Non-pigmented ciliary epithelial cell (primary cell): ENCODE measurements around the gene TRIM67.

Experiments used
- DNase-seq: peaks from one replicate; pipeline ENCODE4 v3.0.0-alpha.2; 2010; ENCODE audit warnings: low read depth

Gene TRIM67

DNA sequence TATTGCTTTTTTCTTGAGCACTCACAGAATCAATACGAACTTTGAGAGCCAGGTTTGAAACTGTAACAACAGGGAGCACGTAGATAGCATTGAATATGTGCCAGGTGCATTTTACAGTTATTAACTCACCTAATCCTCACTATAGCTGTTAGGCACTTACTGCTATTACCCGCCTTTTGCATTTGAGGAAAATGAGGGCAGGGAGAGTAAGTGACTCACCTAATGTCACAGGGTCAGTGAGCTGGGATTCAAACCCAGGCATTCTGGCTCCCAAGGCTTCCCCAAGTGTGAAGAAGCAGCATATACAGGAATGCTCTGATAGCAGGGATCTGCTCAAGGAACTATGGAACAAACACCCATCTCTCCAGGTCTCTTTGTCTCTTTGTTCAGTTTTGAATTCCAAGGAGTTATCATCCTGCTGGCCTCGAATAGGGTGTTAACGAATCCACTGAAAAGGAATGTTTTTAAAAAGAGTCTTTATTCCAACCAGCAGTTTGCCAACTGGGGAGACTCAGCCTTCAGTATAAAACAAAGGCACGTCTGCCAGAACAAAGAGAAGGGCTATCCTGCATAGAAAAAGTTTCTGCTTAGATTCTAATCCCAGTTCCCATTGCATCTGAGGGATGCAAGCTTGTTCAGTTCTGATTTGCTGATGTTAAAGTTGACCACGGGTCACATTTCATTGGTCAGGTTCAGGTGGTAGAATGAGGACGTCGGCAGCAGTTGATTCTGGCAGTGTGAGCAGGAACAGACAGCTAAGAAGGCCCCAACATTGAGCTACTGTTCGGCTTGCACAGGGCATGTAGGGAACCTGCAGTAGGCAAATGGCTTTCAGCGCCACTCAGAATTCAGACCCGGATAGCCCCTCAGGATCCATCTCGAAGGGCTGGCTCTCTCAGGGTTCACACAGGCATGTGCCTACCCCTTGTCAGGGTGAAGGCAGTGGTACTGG, 22.1 kb downstream of the TRIM67 start:
- no peak for DNase-seq

DNA sequence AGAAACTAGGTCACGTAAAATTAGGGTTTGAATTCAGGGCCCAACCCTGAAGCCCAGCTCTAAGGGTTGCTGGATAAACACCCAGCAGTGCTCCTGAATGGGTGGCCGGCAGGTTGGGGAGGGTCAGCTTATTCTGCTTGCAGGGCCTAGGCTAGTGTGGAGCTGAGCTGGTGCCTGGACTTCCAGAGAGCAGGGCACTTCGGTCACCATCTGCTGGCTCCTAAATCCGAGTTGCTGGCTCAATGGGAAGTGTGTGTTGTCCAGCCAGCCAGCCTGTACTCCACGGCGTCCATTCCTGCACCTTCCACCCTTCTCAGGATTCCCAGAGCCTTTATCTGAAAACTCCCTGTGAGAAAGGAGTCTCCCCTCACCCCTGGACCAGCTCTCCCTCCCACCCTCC, 23.0 kb downstream of the TRIM67 start:
- no peak for DNase-seq

GRCh38 chr1:231185391-231185790, 23.5 kb downstream of the TRIM67 start:
- DNase-seq, result no peak

DNA sequence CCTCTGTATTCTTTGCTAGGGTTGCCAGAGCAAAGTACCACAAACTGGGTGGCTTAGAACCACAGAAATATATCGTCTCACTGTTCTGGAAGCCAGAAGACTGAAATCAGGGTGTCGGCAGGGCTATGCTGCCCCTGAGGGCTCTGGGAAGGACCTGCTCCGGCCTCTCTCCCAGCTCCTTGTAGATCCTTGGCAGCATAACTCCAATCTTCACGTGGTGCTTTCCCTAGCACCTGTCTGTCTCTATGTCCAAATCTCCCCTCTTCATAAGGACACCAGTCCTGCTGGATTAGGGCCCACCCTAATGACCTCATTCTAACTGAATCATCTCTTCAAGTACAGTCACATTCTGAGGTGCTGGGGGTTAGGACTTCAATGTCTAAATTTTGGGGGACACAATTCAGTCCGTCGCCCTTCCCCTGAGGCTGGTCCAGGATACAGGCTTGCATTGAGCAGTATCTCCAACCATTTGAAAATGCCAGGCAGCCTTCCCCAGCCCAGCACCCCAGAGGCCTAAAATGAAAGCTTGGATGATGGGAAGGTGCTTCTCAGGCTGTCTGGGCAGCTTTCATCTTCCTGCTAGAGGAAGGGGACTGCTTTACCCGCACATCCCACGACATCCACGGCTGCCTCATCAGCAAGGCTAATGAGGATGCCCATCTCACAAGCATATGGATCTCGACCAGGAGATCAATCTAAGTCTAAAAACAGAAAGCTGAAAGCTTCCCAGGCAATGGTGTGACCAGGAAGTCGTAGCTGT, 24.7 kb downstream of the TRIM67 start:
- no peak for DNase-seq

DNA sequence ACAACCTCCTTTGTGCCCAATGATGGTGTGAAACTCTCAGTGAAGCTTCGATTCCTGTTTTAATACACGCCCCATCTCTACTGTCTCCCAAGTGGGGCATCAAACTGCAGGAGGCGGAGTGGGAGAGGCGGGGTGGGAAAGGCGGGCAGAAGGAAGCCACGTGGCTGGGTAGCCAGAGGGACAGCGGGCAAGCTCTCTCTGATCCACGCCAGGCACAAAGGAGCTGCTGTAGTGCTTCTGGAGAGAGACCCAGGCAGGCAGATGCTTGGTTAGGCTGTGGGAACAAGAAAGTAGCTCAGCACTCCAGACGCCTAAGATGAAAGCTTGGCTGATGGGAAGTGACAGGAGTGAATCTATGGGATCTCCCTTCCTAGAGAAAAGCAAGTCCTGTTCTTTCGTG, 25.7 kb downstream of the TRIM67 start:
- no peak for DNase-seq

DNA sequence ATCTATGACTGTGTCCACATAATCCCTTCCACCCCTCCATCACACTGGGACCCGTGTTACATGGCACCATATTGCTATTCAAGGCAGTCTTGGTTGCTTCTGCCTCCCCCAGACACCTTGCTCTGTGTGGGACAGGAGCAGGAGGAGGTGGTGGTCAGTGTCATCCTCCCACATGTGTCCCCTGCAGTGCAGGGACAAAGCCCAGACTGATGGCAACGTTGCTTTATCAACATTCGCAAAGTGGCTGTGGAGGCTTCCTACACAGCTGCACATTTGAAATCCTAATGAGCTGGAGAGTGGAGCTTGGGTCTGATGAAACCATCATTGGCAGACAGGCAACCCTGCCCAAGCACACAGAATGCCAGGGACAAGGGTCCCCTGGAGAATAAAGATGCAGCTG, 26.2 kb downstream of the TRIM67 start:
- DNase-seq, result no peak

GRCh38 chr1:231188768-231189167, 26.9 kb downstream of the TRIM67 start:
- DNase-seq, result no peak

DNA sequence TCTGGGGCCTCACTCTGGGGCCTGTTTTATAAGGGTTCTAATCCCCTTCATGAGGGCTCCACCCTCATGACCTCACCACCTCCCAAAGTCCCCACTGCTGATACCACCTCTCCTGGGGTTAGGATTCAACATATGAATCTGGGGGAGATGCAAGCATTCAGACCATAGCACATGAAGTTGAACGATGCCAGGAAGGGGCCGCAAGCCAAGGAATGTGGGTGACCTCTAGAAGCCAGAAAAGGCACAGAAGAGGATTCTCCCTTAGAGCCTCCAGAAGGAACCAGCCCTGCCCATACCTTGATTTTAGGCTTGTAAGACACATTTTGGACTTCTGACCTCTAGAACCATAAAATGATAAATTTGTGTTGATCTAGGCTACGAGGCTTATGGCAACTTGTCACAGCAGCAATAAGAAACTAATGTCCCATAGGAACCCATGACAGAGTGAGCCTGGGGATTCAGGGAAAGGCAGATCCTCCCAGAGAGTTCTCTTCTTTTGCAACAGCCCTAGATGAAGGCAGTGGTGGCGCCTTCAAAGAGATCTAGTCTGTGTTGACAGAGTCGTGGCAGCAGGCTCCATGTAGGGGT, 27.9 kb downstream of the TRIM67 start:
- DNase-seq, result no peak

DNA sequence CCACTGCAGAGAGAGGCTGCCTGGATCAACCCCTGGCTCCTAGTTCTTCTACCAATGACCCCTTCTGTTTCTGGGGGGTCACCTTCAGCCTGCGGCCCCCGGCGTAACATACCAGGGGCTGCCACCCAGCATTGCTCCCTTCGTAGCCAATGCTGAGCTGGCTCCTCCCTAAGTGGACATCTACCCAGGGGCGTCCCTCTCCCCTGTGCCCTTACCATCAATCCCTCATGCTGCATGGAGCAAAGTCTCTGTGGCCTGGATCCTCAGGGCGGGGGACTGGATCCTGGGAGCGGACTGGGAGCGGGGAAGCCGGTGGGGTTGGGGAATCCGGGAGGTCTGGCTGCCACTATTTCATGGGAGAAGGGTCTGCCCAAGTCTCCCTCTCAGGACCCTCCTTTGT, 28.6 kb downstream of the TRIM67 start:
- DNase-seq, result no peak

DNA sequence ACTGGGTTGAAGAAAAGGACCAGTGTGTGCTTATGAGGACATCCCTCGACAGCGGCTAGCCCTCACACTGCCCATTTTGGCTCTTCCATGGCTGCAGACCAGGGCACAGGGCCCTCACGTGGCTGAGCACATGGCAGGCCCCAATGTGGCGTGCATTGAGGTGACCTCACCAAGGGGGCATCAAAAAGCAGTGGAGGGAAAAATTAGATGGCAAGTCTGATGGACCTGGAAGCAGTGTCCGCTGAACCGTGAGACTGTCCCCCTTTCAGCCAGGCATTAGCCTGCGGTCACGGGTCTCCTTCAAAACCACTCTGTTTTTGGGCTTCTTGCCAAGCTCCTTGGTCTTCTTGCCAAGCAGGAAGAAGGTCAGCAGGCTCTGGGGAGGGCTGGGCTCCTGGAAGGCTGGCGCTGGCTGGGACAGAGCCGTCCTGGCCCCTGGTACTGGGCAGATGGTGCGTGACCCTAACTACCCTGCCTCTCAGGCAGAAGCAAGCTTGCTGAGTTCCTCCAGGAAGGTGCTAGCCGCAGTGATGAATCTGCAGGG, 30.8 kb downstream of the TRIM67 start:
- no peak for DNase-seq

DNA sequence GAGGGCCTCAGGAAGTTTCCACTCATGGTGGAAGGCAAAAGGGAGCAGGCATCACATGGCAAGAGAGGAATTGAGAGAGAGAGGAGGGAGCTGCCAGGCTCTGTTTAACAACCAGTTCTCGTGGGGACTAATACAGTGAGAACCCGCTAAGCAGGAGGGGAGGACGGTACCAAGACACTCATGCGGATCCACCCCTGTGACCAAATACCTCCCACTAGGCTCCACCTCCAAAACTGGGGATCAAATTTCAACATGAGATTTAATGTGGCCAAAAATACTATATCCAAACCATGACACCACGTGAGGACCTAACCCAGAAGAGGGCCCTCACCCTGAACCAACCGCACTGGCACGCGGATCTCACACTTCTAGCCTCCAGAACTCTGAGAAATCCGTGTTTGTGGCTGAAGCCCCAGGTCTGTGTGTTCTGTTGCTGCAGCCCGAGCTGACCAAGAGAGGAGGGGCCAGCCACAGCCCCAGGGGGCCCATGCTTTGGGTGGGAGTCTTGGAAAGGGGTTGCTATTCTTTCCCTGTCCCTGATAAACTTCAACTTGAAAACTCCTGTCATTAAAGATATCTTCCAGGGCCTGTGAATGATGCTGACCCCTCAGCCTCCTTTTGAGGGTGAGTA, 32.0 kb downstream of the TRIM67 start:
- DNase-seq, result no peak

- DNase-seq, result no peak
Measured at GRCh38 chr1:231194476-231194842, 32.6 kb downstream of the TRIM67 start.

- DNase-seq, result no peak
Measured at GRCh38 chr1:231194843-231195516, 33.1 kb downstream of the TRIM67 start.

GRCh38 chr1:231196307-231196706, 34.4 kb downstream of the TRIM67 start:
- DNase-seq, result no peak

DNA sequence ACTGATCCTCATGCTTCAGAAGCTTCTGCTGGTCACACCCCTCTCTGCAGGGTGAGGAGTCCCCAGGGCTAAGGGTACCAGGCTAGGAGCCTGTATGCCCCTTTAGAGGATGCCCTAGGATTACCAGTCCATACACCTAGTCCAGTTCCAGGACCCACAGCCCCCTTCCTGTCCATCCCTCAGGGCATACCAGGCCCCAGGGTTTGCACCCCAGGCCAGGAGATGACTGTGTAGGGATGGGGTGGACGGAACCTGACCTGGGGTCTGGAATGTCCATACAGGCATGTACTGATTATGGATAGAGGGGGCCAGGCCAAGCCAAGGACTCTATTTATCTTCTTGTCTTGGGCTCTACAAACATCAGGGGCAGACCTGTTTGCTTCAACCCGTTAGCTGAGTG, 34.9 kb downstream of the TRIM67 start:
- no peak for DNase-seq

DNA sequence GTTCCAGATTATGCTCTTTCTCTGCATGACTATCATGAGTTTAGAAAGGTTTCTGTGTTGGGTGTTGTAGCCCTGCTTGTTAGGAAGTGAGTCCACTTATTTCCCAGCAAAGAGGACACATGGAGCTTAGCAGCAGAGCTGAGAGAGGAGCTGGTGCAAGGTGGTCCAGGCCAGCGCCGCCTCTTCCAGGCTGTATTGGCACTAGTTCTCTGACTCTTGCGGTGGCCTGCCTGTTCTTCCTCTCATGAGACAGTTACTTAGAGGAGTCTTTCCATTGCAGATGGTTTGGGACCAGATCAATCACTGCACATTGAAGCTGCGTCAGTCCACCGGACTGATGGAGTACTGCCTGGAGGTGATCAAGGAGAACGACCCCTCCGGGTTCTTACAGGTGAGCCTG, 38.0 kb downstream of the TRIM67 start:
- no peak for DNase-seq

DNA sequence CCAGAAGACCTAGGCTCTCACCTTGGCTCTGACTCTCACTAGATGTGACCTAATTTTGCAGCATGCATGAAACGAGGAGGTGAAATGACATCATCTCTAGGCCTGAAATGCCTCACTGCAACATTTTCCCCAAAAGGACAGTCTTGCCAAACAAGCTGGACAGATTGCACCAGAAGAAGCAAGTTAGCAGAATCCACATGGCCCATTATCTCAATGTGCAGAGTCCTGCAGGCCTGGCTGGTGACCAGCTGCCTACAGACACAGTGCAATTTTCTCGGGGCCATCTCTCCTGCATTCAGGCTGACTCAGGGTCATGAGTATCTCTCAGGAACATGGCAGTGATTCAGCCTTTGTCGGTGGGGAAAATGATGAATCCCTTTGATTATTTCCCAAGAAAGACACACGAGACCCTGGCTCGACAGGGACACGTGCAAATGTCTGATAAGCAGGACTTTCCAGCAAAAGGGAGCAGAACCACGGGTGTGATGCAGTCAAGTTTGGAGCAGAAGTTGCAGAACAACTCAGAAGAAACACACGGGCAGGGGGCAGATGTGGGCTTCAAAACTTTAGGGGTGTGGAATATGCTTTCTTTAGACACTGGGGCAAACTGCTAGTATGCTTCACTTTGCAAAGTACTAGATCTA, 38.7 kb downstream of the TRIM67 start:
- no peak for DNase-seq

GRCh38 chr1:231201375-231201978, 39.6 kb downstream of the TRIM67 start:
- DNase-seq, result no peak

DNA sequence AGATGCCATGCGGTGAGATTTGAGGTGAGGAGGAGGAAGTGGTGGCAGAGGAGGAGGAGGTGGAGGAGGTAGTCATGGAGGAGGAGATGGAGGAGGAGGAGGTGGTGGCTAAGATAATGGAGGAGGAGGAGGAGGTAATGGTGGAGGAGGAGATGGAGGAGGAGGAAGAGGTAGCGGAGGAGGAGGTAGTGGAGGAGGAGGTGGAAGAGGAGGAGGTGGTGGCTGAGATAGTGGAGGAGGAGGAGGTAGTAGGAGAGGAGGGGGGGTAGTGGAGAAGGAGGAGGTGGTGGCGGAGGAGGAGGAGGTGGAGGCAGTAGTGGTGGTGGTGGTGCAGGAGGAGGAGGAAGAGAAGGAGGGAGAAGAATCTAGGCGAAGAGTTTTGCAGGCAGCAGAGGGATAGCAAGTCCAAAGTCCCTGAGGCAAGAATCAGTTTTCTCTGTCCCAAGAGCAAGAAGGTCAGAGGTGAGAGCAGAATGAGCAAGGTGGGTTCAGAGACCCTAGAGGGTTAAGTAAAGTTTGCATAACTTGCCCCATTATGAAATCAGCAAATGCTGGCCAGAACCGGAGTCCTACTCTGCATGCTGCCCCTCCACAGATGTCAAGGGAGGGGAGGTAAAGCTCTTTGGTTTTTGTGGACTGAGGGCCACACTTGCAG, 40.2 kb downstream of the TRIM67 start:
- no peak for DNase-seq
